ENCODE measurements around the gene UPK1B.

UPK1B gene

DNA sequence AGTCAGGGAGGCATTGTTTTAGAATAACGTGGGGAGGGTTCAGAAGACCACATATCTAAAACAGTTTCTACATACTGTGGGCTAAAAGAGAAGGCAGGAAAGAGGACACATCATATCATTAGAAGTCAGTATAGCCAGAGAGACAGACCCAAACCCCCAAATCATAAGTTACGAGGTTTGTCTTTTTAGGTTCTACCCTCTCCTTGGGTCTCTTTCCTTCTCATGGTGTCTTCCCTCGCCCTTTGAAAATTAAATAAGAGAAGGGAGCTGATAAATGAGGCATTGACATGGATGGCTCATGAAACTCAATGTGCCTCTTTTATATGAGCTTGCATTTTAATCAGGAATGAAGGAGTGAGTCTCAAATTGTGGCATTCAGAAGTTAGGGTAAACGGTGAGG lies 3.4 kb downstream of the UPK1B start:
- DNase-seq (ENCODE audit: low read depth in 2 of 2), result no peak

DNA sequence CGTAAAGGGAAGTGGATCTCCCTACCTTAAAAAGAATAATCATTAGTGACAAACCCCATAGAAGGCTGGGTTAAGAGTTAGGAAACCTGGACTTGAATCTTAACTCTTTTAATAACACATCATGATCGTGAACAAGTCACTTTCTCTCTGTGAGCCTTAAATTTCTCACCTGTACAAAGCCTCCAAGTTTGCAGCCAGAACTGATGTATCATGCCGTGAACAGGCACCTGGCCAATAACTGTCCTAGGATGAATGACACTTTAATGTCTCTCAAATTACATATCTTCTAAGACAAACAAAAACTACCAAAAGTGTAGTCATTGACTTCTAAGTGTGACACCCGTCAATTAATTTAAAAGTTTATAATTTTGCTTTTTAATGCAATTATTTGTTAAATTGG lies 3.9 kb downstream of the UPK1B start:
- DNase-seq (ENCODE audit: low read depth in 2 of 2), result no peak

DNA sequence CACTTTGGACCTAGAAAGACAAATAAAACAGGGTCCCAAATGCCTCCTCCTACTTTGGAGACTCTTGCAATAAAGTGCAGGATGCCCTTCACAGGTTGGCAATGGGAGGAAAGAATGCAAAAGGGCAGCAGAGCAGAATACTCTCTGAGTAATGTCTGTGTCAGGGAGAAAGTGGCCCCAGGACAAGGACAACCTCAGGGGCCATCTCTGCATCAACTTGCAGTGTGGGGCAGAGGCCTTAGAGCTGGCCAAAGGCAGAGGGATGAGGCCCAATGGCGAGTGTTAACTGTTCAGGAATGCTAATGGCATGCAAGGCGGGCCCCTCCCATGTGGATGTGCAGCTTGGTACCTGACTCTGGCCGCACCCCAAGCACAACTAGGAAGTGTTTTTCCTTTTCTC lies 8.4 kb downstream of the UPK1B start:
- DNase-seq (ENCODE audit: low read depth in 2 of 2), result no peak

DNA sequence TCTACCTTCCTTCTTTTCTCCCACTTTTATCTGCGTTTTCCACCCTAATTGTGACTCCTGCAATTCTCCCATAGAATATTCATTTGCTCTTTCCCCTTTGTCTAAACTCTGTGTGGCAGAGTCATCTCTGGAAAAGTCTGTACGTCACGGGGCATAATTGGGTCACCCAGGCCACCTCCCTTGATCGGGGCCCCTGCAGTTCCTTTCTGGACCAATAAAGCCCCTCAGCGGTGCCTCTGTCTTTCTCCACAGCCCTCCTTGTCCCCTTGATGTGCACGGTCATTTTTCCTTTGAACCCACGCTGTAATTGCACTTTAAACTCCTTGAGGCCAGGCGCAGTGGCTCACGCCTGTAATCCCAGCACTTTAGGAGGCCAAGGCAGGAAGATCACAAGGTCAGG lies 10.7 kb downstream of the UPK1B start:
- DNase-seq (ENCODE audit: low read depth in 2 of 2), result no peak

DNA sequence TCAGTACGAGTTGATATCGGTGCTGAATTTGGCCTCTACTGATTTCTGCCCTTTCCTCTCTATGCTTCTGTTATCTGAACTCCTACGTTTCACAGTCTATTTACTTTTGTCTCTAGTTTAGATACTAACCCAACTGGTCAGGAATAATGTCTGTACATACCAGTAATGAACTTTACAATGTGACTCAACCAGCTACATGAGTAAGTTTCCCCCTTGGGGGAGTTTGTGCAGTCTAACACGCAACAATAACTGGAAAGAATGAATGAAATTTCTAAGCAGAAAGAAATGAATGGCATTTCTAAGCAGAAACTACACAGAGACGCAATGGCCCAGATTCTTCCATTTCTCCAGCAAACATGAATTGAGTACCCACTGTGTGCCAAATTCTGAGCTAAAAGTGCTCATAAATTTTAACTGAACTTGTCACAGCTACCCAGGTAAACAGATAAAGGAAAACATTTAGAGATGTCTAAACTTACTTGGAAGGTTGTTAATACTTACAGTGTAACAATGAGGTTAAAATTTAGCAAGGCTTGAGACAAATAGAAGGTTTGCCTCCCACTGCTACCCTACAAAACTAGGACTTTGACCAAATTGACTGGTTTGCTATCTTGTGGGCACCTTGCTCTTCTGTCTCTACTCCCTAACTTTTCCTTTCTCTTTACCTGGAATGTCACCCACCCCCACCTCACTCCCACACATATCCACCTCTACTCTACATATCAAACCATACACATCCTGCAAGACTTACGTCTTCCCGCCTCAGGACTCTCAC lies 11.6 kb downstream of the UPK1B start:
- DNase-seq (ENCODE audit: low read depth in 2 of 2), result no peak

DNA sequence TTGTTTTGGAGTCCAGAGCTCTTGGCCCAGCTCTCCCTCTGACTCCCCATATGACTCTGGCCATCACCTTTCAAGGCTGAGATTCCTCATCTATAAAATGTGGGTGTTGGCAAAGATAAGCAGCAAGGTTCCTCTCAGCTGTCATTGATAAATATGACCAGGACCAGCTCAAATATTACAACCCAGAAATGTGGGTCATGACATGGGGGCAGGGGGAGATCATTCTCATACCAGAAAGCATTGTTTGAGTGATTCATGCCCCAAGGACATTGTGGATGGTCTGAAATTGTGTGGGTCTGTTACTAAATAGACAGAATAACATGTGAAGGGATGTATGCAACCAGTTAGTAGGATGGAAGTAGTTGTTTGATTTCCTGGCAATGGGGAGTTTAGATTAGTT lies 13.9 kb downstream of the UPK1B start:
- no peak for DNase-seq (ENCODE audit: low read depth in 2 of 2)

DNA sequence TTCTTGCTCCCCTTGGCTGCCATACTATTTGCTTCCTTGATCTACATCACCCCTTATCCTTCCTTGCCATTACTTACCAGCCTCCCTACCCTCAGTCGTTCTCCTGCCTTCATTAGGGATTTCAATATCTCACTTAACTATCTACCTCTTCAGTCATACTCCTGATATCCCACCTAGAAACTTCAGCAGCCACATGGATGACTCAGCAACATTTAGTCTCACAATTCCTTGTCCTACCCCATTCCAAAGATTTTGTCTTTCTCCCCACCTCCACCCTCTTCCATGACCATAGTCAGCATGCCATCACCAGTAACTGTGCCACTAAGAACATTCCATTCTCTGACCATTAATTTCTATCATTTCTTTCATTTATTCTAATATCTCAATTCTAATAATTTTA lies 18.4 kb downstream of the UPK1B start:
- DNase-seq (ENCODE audit: low read depth in 2 of 2), result no peak

DNA sequence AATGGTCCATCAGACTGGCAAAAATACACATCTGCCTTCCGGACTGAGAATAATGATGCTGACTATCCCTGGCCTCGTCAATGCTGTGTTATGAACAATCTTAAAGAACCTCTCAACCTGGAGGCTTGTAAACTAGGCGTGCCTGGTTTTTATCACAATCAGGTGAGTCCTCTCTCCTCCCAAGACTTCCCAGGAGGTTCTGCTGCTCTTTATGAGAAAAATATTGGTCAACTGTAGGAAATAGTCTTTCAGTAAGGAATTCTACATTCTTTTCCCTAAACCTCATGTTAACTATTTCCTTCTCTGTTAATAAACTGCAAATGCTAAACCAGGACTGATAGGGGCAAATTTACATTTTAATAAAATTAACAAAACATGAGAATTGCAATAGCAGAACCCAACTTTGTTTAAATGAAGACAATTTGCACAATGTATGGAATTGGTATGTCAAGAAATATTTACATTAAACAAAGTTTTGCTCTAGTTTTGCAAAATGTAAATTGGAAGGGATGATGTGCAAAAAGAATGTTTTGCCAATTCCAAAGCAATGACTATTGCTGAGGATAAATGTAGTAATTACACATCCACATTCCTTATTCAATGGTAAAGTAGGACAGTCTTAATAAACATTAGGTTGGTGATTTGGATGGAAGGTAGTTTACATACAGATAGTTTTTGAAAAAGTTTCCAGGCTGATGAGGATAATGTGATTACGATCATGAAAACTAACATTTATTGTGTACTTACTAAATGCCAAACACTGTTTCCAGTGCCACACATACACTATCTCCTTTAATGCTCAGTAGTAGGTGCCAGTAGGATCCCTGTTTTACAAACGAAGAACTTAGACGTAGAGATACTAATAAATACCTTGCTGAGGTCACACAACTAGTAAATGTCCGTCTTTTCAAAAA lies 21.1 kb downstream of the UPK1B start:
- DNase-seq (ENCODE audit: low read depth in 2 of 2), result no peak

DNA sequence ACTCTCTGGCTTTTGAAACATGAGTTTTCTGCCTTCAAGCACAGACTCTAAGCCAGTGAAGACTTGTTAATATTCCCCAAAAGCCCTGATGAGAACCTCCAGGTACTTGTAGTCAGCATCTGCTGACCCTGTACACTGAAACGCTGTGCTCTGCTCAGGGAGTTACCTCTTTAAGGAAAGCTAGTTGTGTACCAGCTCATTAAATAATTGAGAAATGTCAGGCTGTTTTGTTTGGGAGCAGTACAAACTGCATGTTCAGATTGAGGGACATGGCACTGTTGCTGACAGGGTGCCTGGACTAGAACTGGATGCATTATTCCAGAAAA lies 21.7 kb downstream of the UPK1B start:
- DNase-seq (ENCODE audit: low read depth in 2 of 2), result no peak

DNA sequence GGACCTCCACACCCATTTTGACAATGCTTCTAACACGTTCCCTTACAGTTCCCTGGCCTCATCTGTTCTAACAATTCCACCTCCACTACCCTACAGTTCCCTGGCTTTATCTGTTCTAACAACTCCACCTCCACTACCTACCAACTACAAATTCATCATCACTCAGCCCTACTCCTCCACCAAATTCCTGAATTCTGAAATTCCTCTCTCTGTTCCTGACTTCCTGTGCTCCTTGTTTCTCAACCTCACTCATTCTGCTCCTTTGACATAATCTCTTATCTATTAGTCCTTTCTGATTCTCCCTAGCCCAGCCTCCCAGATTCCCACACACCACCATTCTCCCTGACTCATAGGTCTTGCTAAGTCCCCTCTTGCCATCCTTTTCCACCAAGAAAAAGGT lies 22.5 kb downstream of the UPK1B start:
- DNase-seq (ENCODE audit: low read depth in 2 of 2), result no peak

DNA sequence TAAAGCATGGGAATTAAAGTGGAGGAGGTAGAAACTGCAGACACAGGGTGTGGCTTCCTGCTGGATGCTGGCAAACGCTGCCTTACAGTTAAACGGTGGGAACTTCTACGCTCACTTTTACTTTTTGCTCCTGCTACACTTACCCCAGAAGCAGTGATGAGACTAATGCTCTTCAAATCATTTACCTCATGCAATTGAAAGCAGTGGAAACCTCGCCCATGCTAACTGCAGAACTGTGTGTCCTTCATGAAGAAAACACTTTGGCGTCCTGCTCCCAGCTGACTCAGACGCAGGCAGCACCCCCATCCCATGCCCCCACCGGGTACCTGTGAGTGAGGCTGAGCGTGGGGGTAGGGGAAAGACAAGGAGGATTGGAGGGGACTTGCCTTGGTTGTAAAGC lies 31.8 kb downstream of the UPK1B start:
- no peak for DNase-seq (ENCODE audit: low read depth in 2 of 2)

DNA sequence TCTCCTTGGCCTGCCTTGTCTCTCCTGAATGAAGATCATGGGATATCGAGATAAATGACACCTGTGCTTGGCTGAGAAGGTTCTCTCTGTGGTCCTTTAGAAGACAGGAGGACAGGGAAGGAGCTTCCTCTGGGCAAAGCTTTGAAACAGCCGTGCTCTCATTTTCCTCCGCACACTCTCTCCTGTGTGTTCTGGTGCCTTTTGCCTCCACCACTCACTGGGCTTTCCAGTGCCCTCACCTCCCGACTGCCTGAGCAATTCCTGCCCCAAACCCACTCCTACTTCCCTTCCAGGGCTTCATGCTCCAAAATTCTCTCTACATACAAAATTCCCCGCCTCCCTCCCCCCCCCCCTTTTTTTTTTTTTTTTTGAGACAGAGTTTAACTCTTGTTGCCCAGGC lies 32.3 kb downstream of the UPK1B start:
- no peak for DNase-seq (ENCODE audit: low read depth in 2 of 2)

DNA sequence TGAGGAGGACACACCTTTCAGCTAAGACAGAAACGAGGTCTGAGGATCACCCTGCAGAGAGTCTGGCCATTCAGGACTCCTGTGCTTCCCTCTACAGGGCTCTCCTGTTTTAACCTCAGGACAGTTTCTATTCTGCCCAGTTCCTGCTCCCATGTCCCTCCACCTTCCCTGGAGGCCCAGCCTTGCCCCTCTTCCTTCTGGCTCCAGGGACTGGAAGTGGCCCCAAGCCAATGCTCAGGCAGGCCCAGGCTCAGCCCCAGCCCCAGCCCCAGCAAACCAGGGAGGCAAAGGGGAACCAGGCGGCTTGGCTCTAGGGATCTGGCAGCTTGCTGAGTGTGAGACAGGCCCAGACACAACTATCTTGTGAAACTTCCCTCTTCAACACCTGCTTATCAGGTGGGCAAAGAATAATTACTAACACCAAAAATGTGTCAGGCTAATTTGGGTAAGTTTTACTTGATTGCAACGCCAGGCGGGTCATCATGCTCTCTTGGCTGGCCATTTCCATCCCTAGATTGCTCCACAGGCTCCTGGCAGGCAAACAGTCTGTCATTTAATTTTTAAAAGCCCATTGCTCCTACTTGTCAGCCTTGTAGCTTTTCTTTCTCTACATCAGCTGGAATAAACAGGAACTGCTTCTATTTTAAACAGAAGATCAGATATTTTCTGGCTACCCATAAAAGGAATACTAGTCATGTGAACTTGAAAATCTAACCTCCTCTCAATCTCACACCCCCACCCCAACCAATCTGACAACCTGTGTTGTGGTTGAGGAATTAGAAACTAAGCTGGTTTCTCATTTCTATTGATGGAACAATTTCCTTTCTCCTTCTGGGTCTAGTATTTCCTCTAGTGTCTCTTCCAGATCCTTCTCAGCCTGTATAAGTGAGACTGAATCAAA lies 33.5 kb downstream of the UPK1B start:
- no peak for DNase-seq (ENCODE audit: low read depth in 2 of 2)

DNA sequence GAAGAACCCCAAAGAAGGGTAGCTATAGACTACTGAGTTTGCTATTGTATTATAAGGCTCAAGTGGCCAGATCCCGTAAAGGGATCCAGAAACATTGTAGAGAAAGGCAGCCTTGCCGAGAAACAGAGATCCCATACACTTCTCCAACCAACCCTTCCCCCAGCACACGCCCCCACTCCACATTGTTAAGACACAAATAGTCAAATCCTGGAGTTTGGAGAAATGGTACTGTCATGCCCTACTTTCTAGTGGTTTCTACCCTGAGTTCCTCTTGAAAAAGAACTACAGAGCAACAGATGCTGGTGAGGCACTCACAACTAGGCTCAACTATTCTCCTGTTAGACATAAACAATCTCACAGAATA lies 34.1 kb downstream of the UPK1B start:
- no peak for DNase-seq (ENCODE audit: low read depth in 2 of 2)

DNA sequence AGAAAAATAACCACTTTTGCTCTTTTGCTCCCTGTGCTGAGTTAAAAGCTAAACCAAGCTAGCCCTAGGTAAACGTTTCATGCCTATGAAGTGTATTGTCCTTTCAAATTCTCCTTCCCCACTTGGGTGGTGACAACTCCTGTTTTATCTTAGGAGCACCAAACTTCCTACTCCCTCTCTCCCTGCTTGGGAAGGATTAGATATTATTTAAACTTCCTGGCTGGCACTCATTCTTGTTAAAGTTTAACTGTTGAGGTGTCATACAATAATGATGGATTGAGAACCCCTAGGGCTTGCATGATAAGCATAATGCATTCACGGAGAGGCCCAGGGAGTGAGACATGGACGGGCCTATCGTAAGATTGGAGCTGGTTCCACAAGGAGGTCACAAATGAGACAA lies 37.8 kb downstream of the UPK1B start:
- DNase-seq (ENCODE audit: low read depth in 2 of 2), result no peak

DNA sequence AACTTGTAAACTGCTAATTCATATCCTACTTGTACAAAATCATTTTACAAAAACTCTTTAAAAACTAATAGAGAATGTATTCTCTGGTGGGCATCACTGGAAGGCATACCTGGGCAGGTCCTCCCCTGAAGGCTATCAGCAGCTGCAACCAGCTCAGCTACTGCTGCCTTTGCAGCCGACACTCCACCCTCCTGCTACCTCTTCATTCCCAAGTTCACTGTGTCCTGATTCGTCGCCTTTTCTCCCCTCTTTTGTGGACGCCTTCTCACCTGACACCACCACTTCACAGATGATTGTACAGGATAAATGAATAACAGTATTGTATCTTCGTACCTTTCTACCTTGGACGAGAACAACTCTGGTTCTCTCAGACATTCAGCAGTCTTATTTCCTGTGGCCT lies 38.4 kb downstream of the UPK1B start:
- DNase-seq (ENCODE audit: low read depth in 2 of 2), result no peak

DNA sequence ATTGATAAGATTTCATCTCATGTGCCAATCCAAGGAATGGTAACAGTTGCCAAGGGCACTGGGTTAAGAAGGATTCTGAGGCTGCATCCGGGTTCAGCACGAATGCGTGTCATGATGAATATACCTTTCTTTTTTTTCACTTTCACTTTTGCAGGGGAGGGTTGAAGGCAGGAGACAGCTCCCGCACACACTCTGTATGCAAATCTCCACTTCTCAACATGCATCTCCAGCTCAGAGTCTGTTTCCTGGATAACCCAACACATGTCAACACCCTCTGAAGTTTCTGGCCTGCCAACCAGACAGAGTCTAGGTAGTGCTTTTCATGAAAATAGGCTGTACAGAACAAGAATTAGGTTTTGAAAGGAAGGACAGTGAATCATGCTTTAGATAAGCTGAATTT lies 45.7 kb downstream of the UPK1B start:
- DNase-seq (ENCODE audit: low read depth in 2 of 2), result no peak

DNA sequence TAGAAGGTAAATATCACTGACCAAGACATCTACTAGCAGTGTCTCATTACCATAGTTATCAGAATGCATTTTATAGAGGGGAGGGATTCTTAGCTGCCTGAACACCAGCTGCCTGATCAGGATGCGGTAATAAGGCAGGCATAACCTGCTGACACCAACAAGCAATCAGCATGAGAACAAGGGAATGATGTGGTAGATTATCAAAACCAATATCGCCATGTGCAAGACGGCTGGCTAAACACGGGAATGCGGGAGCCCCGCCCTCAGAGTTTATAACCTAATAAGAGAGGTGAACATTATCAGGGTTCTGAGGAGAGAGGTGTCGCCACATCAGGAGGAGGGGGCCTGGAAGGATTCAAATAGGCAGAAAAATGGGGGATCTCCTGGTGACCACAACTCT lies 46.8 kb downstream of the UPK1B start:
- no peak for DNase-seq (ENCODE audit: low read depth in 2 of 2)

DNA sequence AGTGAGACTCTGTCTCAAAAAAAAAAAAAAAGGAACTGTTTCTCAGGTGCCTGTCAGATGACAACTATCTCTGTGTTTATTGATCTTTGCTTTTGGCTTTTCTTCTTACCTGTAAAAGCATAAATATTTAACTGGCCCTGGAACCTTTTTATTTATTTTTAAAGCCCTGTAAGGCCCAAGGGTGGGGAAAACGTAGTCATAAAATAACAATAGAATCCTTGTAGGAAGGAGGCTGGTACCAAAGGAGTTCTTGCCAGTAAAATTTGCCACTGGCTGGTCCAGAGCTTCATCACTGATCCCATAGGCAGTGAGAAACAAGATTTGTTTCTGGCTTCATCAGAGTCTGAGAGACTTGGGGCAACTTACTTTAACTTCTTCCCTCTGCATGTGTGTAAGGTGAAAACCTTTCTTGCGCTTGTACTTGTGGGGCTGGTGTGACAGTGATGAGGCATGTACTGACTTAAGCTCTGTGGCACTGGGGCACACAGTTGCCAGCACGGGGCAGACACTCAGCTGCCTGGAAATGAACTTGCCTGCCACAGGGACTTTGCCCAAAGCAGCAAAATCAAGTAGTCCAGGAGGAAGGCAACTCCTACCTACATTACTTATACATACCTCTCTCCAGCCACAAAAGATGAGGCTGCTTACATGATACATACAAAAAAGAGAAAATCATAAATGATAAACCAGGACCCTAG lies 47.7 kb downstream of the UPK1B start:
- DNase-seq (ENCODE audit: low read depth in 2 of 2), result no peak

DNA sequence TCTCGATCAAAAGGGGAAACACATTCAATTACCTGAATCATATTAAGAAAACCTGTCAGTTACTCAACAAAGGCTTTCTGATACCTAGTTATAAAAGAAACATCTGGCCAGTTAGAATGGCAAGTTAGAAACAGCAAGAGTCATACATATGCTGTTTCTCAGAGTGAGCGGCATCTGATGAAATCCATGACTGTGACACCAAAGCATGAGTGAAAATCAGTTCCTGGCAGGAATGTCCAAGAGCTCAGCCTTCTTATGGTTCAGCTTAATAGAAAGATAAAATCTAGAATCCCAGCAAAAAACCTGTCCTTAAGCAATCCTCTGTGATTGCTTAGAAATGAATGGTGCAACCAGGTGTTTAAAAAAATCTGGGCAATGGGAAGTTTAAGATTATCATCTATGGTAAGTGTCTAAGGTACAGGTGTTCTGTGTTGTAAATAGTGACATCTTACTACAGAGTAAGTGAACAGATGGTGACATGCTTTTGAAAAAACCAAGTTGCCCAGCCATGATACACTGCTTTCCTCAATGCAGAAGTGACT lies 48.5 kb downstream of the UPK1B start:
- DNase-seq (ENCODE audit: low read depth in 2 of 2), result no peak

DNA sequence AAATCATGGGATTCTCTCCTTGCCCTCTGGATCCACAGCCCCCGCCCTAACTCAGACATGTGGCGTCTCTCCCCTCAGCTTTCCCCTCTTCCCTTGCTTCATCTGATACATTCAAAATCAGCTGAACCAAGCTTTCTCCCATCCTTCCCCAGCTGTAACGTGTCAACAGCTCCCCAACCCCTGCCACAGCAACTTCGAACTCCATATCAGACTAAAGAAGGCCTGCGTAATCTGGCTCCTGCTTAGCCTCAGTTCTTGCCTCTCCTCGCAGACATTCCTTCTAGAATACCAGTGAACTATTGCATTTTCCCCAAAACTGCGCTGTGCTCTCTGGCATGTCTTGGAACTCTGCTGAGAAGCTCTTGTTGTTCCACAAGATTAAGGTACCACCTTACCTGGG lies 49.0 kb downstream of the UPK1B start:
- DNase-seq (ENCODE audit: low read depth in 2 of 2), result no peak

DNA sequence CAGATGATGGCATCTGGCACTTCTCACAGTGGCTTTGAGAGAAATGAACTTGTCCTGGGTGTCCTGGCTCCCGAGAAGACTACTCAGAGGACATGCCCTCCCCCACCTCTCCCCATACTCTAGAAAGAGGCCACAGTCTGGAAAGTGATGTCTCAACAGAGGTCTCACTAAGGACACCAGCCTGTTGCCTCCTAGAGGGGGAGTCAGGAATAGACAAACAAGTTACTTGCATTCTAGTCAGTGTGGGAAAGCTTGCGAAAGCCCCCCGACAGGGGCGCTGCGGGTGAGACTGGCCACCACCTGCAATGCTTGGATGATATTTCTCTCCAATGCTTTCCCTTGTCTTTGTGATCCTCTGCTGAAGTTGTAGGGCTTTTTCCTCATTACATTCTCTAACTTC lies 50.1 kb downstream of the UPK1B start:
- DNase-seq (ENCODE audit: low read depth in 2 of 2), result no peak

Data from stimulated activated CD8-positive, alpha-beta memory T cell treated with anti-CD3 and anti-CD28 coated beads, Interleukin-2, amount 100 ng/mL, for 1 hour (primary cell).